ENCODE measurements around the gene POLN.

The POLN gene

DNA sequence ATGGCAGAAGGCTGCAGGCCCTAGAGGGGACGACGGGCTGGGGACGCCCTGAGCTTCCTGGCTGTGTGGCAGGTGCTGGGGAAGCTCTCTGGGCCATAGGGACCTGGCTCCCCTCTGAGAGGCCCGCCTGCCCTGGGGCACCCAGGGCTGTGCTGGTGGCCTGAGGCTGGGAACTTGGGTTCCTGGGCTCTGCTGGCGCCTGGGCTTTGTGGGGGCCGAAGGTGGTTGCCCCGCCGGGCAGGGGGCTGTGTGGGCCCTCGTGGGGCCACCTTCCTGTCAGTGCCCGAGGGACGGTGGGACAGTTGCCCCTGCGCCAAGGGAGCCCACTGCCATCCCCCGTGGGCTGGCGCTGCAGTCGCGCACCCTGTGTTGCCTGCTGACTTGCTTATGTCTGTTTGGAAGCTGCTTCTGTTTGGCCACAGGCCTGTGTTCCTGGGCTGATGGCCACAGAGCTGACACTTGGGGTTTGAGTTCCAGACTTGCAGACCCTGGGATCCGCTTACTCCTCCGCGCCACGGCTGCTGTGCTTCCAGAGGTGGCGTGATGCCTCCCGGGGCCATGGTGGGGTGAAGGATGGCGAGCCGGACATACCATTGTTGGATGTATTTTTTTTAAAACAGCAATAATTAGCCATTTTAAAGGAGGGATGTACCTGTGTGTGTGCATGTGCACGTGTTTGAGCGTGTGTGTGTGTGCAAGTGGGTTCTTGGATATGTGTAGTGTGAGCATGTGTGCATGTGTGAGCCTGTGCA, 174.3 kb downstream of the POLN start:
- DNase-seq = peak; percentile 2

DNA sequence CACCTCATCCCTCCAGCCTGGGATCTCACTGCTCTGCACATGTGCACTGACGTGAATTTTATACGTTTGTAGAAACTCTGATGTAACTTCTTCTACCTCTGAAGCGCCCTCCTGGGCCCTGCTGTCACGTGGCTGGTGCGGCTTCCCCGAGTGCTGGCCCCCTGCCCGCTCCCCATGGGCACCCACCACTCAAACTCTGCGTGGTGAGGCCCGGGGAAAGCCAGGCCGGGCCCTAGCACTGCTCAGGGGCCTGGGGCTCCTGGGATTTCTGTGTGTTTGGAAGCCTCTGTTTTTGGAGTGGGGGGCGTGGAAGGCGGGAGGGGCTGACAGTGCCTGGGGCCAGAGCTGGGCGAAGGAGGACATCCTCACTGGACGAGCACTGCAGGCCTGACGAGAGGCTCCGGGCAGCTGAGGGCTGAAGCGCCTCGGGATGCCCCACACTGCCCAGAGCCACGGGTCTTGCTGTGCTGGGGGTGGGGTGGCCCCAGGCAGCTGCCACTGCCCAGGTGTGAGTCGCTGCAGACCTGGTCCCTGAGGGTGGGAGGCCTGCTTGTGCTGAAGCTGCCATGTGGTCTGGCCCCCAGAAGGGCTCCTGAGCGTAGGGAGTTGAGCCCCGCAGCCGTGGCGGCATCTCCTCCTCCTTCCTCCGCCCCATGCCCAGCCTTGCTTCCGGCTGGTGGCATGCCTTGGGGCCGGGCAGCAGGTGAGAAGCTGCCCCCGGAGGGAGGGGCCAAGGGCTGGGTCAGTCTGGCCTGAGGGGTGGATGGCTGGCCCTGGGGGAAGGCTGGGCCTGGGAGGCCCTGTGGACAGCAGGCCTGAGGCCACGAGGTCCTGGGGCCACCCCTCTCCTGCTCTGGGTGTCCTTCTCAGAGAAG, 175.1 kb downstream of the POLN start:
- DNase-seq = peak; percentile 14

DNA sequence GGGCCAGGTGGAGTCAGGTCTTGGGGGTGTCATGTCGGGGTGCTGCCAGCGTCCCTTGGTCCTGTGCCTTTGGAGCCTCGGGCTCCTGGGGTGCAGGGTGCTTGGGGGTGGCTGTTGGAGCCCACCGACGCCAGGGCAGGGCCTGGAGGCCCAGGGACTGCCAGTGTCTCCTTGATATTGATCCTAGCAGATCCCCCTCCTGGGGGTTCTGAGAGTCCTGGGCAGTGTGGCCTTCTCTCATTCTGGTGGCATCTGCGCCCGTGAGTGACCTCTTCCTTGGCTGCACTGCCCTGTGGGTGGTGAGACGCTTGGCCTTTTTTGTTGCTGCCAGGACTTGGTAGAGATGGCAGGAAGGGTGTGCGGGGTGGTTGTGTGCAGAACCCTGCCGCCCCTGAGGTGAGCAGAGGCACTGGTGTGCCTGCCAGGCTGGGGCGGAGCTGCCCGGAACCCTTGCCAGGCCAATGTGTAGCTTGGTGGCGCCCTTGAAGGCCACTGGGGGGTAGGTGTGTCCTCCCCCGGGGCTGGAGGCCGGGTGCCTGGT, 175.8 kb downstream of the POLN start:
- DNase-seq = peak; percentile 15

DNA sequence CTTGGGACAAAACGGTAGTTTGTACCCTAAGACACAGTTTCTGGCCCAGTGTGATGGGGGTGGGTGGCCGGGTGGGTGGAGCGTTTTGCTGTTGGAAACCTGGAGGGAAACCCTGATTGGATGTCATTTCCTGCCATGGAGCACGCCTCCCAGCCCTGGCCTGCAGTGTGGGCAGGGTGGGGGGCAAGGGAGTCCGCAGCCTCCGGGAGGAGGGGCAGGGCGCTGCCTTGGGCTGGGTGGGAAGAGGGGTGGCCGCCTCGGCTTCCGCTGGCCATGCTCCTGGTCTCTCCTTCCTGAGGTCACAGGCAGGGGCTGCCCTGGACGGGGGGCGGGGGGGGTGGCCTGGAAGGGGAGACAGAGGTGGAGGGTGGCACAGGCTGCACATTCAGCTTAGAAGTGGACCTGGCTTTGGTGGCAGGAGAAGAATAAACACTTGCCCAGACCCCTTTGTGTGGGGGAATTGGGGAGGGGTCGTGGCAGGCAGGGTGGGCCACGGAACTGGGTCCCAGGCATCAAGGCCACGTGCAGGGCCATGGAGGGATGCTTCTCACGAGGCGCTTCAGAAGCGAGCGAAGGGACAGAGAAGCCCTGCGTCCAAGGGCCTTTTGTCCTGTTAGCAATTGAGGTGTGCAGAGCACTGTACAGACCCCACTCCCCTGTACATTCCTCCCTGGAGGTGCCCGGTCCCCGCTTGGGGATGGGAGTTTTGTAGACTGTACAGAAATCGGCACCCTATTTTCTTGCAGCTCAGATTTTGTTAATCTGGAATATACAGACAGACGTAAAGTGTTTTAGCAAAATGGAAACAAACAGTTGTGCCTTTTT, 176.6 kb downstream of the POLN start:
- peak; percentile 6 for DNase-seq

DNA sequence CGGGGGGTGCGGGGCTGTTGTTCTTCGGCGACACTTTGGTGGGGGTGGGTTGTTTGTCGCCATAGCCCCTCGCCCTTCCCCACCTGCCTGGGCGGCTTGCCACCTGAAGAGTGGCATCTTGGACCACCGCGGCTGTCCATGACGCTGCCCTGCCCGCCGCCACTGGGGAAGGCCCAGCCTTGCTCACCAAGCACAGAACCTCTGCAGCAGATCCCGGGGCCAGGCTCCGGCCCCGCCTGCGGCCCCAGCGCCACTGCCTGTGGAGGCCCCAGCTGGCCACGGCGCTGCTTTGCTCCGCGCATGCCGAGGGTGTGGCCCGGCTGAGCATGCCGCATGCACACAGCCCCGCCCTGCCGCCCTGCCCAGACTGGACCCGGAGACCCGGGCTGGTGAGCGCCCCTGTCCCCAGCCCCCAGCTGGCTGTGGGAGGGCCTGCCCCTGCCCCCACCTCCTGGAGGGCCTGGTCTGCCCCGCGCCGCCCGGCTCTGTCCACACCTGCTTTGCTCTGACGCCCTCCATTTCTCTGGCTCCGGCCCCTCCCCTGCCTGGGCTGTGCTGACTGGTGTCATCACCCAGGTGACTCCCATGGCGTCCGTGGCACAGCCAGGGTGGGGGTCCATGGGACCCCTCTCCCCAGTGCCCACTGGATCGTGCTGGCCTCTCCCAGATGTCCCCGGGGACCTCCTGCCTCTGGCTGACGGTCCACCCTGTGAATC, 177.5 kb downstream of the POLN start:
- DNase-seq = peak; percentile 12

DNA sequence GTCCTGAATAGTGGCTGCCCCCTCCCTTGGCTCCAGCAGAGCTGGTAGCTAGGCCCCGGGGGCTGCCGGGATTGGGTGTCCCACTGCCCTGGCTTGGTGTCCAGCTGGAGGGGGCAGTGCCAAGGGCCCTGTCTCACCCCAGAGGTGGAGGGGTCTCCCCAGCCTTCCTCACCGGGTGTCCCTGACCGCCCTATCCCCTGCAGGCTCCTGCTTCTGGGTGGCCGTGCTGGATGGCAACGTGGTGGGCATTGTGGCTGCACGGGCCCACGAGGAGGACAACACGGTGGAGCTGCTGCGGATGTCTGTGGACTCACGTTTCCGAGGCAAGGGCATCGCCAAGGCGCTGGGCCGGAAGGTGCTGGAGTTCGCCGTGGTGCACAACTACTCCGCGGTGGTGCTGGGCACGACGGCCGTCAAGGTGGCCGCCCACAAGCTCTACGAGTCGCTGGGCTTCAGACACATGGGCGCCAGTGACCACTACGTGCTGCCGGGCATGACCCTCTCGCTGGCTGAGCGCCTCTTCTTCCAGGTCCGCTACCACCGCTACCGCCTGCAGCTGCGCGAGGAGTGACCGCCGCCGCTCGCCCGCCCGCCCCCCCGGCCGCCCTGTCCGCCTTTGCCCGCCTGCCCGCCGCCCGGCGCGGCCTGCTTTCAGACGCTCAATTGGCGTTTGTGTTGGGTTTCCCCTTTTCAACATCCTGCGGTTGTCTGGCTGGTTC, 178.2 kb downstream of the POLN start:
- peak; percentile 13 for DNase-seq

DNA sequence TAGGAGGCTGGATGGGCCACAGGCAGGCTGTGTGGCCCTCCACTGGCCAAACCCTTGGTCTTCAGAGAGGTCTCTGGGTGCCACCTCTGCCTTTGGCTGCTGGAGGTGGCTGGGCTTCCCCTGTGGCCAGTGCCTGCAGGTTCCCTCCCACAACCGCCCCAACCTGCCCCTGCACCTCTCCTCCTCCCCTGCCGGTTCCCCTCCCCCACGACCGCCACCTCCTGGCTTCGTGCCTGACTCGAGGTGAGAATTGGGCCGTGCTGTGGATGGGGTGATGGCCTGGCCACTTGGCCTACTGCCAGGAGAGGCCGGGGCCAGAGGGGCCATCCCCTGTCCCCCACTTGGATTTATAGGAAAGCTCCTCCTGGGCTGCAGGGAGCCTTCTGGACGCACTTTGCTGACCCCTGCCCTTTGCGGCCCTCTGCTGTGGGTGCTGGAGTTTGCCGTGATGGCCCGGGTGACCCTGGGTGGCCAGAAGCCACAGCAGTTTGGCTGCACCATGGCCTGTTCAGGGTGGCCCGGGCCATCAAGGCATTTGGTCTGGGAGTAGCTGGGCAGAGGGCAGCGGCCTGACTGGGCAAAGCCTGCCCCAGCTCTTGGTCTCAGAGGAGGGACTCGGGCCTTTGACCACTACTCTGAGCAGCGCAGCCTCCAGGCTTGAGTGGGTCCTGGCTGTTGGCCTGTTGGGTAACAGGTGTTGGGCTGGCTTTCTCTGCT, 179.0 kb downstream of the POLN start:
- peak; percentile 16 for DNase-seq

DNA sequence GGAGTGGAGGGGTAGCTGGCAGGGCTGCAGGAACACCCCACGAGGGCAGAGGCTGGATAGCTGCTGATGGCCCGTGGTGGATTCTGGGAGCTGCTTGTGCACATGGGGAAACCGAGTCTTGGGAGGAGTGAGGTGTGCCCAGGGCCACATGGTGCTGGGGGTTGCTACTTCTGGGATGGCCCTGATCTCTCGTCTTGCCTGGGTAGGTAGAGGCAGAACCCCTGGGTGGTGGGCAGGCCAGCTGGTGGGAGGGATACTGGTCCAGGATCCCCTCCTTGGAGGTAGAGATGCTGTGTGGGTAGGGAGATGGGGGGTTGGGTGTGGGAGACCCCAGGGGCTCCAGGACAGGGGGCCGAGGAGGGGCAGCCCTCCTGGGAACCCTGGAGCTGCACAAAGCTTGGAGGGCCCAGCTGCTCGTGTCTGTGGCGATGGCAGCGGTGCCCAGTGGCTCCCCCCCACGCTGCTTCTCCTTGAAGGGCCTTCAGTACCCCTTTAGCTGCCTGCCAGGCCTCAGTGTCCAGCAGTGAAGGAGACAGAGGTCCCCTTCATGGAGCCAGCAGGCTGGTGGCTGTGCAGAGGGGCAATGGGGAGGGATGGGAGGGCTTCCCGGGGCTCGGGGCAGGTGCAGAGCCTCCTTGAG, 179.6 kb downstream of the POLN start:
- peak; percentile 12 for DNase-seq

DNA sequence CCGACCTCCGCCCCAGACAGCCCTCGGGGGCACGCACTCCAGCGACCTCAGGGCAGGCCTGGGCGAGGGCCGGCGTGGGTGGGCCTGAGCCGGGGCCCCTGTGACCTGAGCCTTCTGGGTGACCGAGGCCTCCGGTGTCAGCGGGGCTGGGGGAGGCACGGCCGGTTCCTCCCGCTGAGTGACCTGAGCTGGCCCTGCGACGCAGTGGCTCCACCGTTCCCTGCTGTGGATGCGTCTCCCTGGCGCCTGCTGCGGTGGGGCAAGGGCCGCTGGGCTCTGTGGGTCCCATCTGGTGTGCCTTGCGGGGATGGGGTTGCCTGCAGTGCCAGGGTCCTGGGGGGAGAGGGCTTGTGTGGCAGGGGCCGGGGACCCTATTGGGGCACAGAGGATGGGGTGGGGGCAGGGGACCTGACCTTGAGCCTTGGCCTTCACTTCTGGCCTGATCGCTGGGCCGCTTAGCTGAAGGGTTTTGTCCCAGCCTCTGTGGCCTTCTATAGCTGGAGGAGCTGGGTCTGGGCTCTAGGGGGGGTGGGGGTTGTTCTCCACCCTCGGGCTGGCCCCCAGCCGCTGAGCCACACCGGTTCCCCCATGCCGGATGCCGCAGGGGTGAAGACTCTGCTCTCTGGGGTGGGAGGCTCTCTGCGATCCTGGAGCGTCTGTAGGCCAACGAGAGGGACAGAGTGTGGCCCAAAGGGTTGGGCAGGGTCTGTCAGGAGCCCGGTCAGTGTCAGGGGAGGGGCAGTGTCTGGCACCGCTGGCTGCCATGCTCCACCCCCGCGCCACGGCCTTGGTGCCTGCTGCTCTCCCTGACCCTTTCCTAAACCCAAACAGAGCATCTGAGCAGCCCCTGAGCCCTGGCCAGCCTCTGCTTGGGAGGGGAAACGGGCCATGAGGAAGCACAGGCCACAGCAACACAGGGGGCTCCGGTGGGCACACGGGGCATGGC, 180.5 kb downstream of the POLN start:
- DNase-seq = peak; percentile 15

DNA sequence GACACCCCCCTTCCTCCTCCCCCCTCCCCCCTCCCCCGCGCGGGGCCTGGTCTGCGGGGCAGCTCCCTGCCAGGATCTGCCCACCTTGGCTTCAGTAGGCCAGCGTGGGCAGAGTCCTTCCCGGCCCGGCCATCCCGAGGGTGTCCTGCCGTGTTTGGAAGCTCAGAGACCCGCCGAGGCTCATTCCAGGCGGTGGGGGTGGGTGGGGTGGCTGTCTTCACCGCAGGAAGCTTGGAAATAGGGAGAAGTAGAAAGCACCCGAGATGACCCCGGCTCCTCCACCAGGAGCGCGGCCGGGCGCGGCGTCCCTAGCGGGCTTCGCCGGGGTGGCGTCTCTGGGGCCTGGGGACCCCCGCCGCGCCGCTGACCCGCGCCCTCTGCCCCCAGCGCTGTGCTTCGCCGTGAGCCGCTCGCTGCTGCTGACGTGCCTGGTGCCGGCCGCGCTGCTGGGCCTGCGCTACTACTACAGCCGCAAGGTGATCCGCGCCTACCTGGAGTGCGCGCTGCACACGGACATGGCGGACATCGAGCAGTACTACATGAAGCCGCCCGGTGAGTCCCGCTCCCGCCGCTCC, 181.2 kb downstream of the POLN start:
- DNase-seq = peak; percentile 3

DNA sequence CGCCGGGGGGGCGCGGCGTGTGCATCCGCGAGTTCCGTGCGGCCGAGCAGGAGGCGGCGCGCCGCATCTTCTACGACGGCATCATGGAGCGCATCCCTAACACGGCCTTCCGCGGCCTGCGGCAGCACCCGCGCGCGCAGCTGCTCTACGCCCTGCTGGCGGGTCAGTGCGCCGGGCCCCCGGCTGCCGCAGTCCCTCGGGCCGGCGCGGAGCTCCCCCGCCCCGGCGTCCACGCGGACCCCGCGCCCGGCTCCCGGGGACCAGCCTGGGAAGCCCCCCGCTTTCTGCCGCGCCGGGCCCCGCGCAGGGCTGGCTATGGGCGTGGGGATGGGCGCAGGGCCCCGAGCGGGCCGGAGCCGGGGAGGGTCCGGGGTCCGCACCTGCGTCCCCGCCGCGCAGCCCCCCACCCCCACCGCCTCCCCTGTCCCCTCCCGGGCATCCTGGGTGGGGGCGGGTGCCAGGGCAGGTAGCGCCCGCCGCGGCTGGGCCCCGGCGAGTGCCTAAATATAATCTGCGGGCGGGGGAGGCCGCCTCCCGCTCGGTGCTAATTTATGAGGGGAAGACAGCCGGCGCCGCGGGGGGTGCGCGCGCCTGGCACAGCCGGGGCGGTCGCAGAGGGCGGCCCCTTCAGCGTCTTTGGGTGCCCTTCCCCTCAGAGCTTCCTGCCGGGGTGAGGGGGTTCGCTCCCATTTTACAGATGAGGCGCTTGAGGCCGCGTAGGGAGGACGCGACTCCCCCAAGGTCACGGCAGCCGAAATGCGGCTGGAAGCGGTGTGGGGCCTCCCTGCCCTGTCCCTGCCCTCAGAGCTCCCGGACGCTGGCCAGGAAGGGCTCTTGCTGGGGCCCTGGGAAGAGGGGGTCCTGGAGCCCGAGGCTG, 182.0 kb downstream of the POLN start:
- no peak for DNase-seq

DNA sequence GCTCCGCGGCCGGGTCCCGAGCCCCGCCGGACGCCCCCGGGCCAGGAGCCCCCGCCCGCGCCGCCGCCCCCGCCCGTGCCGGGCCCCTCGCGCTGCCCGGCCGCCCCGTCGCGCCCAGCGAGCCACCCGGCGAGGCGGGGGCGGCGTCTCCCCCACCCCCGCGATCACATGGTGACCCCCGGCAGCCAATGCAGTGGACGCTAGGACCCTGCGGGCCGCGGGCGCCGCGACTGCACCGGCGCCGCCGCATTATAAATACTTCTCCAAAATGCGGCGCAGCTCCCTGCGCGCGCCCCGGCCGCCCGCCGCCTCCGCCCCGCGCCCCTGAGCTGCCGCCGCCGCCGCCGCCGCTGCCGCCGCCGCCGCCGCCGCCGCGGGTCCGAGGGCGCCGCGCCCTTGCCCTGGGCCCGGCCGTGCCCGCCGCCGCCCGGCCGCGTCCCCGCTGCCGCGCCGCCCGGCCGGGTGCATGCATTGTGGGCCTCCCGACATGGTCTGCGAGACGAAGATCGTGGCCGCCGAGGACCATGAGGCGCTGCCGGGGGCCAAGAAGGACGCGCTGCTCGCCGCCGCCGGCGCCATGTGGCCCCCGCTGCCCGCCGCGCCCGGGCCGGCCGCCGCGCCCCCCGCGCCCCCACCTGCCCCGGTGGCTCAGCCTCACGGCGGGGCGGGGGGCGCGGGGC, 182.7 kb downstream of the POLN start, which contains the start of gene NAT8L:
Gene NAT8L (plus strand): TSS at position 282 of the 680 bp plus-strand sequence. CDS start 185 bp downstream, at position 467.
- DNase-seq = no peak

DNA sequence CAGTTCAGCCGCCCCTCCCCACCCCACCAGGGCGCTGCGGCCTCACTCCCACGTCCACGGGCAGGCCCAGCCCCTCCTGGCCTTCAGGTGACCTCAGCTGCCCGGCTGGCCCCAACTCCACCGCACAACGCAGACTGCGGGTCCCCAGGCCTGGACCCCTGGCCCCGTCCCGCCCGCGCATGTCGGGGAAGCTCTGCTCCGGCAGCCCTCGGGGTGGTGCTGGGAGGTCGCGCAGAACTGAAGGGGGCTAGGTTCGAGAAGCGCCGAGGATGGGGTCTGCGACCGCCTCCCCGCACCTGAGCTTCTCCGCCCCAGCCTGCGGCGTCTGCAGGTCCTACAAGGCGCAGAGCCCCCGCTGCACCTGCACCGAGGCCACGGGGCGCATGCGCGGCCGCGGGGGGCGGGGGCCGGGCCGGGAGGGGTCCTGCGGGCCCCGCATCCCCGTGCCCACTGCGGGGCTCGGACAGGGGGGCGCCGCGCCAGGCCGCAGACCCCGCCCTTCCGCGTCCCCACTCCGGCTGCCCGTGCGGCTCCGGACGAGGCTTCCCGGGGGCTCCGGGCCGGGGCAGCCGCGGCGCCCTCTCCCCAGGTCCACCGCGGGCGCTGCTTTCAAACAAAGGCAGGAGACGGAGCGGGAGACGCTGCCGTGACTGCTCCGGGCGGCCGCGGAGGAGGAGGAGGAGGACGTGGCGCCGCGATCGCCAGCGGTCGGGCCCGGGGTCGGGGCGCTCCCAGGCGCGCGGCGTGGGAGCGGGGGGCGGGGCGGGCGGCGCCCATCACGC, 183.5 kb downstream of the POLN start:
- DNase-seq = no peak

DNA sequence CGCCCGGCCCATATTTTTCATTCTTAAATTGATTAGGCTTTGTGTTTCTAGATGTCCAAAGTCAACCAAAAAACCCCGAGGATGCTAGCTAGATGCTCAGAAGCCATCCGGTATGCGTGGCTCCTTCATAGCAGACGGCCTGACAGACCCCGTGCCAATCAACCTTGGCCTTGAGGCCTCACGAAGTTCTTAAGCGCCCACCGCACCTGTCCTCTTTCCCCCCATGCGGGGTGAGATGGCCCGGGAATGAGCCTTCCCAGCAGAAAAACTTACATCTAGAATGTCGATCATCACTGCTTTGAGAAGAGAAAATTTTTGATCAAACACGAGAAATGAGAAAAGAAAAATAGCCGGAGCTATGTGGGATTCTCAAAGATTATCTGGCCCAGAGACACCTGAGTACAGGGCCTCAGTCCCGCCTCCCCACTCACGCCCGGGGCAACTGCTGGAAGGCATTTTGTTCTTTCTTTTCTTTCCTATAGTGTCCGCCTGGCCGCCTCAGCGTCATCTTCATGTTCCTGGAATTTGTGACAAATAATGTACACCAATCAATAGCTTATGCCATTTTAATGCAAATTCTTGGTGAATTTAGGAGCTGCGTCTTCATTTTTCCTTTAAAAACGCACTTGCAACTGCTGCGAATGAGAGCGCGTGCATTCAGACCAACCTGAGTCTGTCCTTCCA, 184.4 kb downstream of the POLN start:
- no peak for DNase-seq

DNA sequence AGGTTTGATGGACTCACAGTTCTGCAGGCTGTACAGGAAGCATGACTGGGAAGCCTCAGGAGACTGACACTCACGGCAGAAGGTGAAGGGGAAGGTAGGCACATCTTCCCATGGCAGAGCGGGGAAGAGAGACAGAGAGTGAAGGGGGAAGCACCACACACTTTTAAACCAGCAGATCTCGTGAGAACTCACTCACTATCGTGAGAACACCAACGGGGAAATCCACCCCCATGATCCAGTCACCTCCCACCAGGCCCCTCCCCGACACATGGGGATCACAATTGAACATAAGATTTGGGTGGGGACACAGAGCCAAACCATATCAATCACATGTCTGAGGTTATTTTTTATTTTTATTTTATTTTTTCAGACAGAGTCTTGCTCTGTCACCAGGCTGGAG, 187.7 kb downstream of the POLN start:
- no peak for DNase-seq

DNA sequence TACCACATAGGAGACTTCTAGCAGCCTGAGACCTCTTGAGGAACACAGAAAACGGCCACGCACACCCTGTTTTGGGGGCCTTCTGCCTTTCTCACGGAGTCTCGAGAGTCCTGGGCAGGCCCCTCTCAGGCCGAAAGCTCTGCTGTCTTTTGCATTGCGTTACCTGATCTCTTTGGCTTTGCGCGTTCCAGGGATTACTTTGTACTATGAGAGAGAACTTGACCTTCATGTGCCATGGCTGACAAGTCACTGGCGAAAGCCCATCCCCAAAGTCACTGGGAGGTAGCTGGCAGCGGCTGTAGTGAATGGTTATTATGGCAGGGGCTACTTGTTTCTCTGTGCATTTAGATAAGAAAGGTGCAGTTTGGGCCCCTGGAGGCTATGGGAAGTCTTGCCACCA, 190.8 kb downstream of the POLN start:
- DNase-seq = no peak

Measured in CD4-positive, alpha-beta T cell treated with Interleukin-15 for 1 hour (primary cell).